GM12878 (cell line): Measurements from ENCODE around the gene KASH5. TPM values are rescaled to one million over a fixed set of nuclear protein-coding genes. Genes with fewer than 3 reads are reported as not detected.

Source experiments
- ATAC-seq: fragments of 200-7000 bp; cut with Tn5 transposase; 3 replicates; pipeline ENCODE4 v1.9.1; 2020; ENCODE audit warnings: mild to moderate bottlenecking, moderate library complexity
- BruUV-seq: library from RNA; stranded (reverse); fragments of 400-500 nt; replicated peaks from 2 replicates; lab custom pipeline; 2021; lab: Mats Ljungman, UMichigan
- CTCF ChIA-PET: fragments of 300-600 bp; sonication (Branson Sonifier 250); formaldehyde crosslinking; extraction: SDS; loops from one replicate; lab custom pipeline; 2021; ENCODE audit warnings: inconsistent platforms; lab: Yijun Ruan, JAX
- POLR2A ChIA-PET: fragments of 350-600 bp; formaldehyde crosslinking; extraction: SDS; loops from one replicate; lab custom pipeline; 2021; ENCODE audit warnings: inconsistent platforms; lab: Charles Lee
- RAD21 ChIA-PET: fragments of 300-600 bp; sonication (Branson Sonifier 250); formaldehyde crosslinking; loops from one replicate; lab custom pipeline; 2023; ENCODE audit warnings: antibody characterized with exemption; ENCODE audit not compliant: unreplicated experiment; lab: Charles Lee
- SMC1A ChIA-PET: fragments of 300-600 bp; sonication (Branson Sonifier 250); formaldehyde crosslinking; loops from one replicate; lab custom pipeline; 2023; ENCODE audit not compliant: unreplicated experiment, uncharacterized antibody; lab: Charles Lee
- DNase-seq: peaks from one replicate; pipeline ENCODE4 v3.0.0-alpha.2; 2011; ENCODE audit warnings: low read depth, low spot score
- FAIRE-seq: peaks from 3 replicates; lab custom pipeline; 2011; peaks lifted over from hg19 to GRCh38; lab: Jason Lieb, UNC
- H2AFZ ChIP-seq: 2 replicates; pipeline ENCODE4 v1.6.0; 2011; ENCODE audit warnings: low read depth, low read length, control low read depth; ENCODE audit not compliant: control insufficient read depth
- H3K27ac ChIP-seq: 2 replicates; pipeline ENCODE4 v1.5.1; 2011; ENCODE audit warnings: control low read depth; ENCODE audit not compliant: control insufficient read depth, insufficient read depth
- H3K27me3 ChIP-seq, 2 experiments: replicated peaks in 1 of 2; 2 replicates each; pipeline versions ENCODE4 v1.6.0 to v1.6.1; 2011; ENCODE audit warnings: low read length in 1 of 2; ENCODE audit not compliant: control insufficient read depth in 2 of 2, insufficient read depth in 2 of 2
- H3K36me3 ChIP-seq, 2 experiments: 2 replicates each; pipeline ENCODE4 v1.5.1; 2011; ENCODE audit warnings: low read length in 1 of 2; ENCODE audit not compliant: control insufficient read depth in 2 of 2, insufficient read depth in 2 of 2
- H3K4me1 ChIP-seq: 2 replicates; pipeline ENCODE4 v1.6.1; 2011; ENCODE audit warnings: mild to moderate bottlenecking, low read length, moderate library complexity, mixed read lengths; ENCODE audit not compliant: control insufficient read depth, insufficient read depth
- H3K4me2 ChIP-seq: 2 replicates; pipeline ENCODE4 v1.6.0; 2011; ENCODE audit warnings: control low read depth; ENCODE audit not compliant: control insufficient read depth, insufficient read depth
- H3K4me3 ChIP-seq: fragments of 200-600 bp; sonication (generic); 2 replicates; pipeline ENCODE4 v1.5.1; 2016
- H3K79me2 ChIP-seq: 2 replicates; pipeline ENCODE4 v1.6.0; 2011; ENCODE audit warnings: low read length; ENCODE audit not compliant: control insufficient read depth, insufficient read depth
- H3K9ac ChIP-seq: 2 replicates; pipeline ENCODE4 v1.8.0; 2011; ENCODE audit warnings: low read length, control low read depth, mixed read lengths; ENCODE audit not compliant: control insufficient read depth, insufficient read depth
- H3K9me3 ChIP-seq: replicated peaks from 3 replicates; pipeline ENCODE4 v1.5.1; 2011; ENCODE audit warnings: mild to moderate bottlenecking, low read length; ENCODE audit not compliant: control insufficient read depth, insufficient read depth
- H4K20me1 ChIP-seq: 2 replicates; pipeline ENCODE4 v1.6.0; 2011; ENCODE audit not compliant: control insufficient read depth, insufficient read depth
- CREB1 ChIP-seq: IDR thresholded peaks from 2 replicates; pipeline ENCODE4 v1.6.1; 2012; ENCODE audit warnings: low read depth, mild to moderate bottlenecking, inconsistent platforms
- HDAC6 ChIP-seq: fragments of 200-600 bp; sonication (generic); IDR thresholded peaks from one replicate; pipeline ENCODE4 v1.8.0; 2017; ENCODE audit warnings: antibody characterized with exemption; ENCODE audit not compliant: unreplicated experiment
- HSF1 ChIP-seq: fragments of 150-350 bp; IDR thresholded peaks from 2 replicates; pipeline ENCODE4 v1.6.1; 2014; ENCODE audit warnings: mild to moderate bottlenecking, low read depth, low read length
- MEF2B ChIP-seq: fragments of 450-650 bp; IDR thresholded peaks from 2 replicates; pipeline ENCODE4 v1.6.1; 2018; ENCODE audit warnings: mild to moderate bottlenecking, moderate library complexity; ENCODE audit not compliant: partially characterized antibody, poor library complexity, severe bottlenecking
- NR2F1 ChIP-seq: fragments of 450-650 bp; conservative IDR thresholded peaks from 2 replicates; pipeline ENCODE4 v1.6.1; 2017; ENCODE audit warnings: mild to moderate bottlenecking
- ZBTB33 ChIP-seq: fragments of 450-650 bp; IDR thresholded peaks from 2 replicates; pipeline ENCODE4 v1.6.1; 2017; ENCODE audit warnings: mild to moderate bottlenecking
- WGBS: methylation state at CpG from one replicate; pipeline ENCODE4 v1.1.6; 2016; ENCODE audit warnings: low lambda C conversion rate; ENCODE audit not compliant: insufficient replicate concordance, insufficient coverage; ENCODE audit errors: missing lambda C conversion rate; 5-methylcytosine and 5-hydroxymethylcytosine counted together
- in situ Hi-C: fragments of 300-500 bp; cut with MboI; formaldehyde crosslinking; loops from 9 replicates; pipeline ENCODE4 v1.14.3; 2018; ENCODE audit warnings: mixed read lengths
- intact Hi-C: fragments of 100-400 bp; cut with micrococcal nuclease; formaldehyde crosslinking; loops from one replicate; pipeline ENCODE4 v1.14.2; 2022; ENCODE audit not compliant: unreplicated experiment
- polyA plus RNA-seq, 11 experiments: library from polyadenylated mRNA; depleted of rRNA in 4 of 11; unstranded in 6 of 11; stranded (reverse) in 5 of 11; fragments of >200 nt; fragmentation: Nextera tagmentation in 4 of 11; fragmentation: Illumina TruSeq in 1 of 11; extraction: Ambion mirVana in 4 of 11; extraction: Trizol in 1 of 11; gene quantifications; 1 replicate in 1 of 11; 2 replicates in 10 of 11; pipeline versions ENCODE4 v1.2.1 to v1.2.3, GENCODE V29; 2011 to 2016; ENCODE audit warnings: inconsistent platforms in 2 of 11, missing spikeins in 2 of 11, low read depth in 1 of 11
- total RNA-seq, 4 experiments: library from RNA; depleted of rRNA in 3 of 4; stranded (reverse); fragments of >200 nt in 3 of 4; fragmentation: Illumina TruSeq in 1 of 4; extraction: Trizol in 1 of 4; gene quantifications; 2 replicates each; pipeline versions ENCODE4 v1.2.1 to v1.2.3, GENCODE V29; 2013 to 2021

The KASH5 gene
- total and polyA plus RNA-seq, 10 of the 15 experiments (the other 5 are each of a cell fraction or from before 2014, with no cell fraction given): 0.03 to 0.06 (median 0.05) TPM; not detected in 7

DNA sequence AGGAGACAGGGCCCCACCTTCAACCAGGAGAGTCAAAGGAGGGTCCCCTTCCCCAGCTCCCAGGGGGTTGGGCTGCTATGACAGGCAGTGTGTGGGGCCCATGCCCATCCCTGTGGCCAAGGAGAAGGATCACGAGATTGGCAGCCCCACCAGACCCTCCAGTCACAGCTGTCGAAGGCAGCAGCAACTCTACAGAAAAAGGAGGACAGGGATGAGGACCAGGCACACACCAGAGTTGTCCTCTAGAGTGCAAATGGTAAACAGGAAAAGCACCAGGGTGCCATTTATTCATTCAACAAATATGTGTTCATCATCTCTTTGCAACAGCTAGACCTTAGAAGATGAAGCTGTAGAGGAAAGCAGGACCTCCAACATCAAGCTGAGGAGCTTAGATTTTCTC is 31.1 kb downstream of the KASH5 start (continued):
- no peak for TF ChIP-seq MEF2B
- no peak for TF ChIP-seq HDAC6
- TF ChIP-seq ZBTB33: no peak
- no peak for TF ChIP-seq NR2F1

- Histone ChIP-seq H4K20me1 (no peaks in the 10 kb centered on the region), H3K4me2 (no peak overlapping the region), H3K27ac (no peak overlapping the region), H3K27me3 (peaks cover 16 to 31% of the 10 kb centered on the region in 2 experiments), H3K36me3 (no peaks in the 10 kb centered on the region), H3K9me3 (no peaks in the 10 kb centered on the region), H3K4me3 (no peak overlapping the region), H3K79me2 (no peaks in the 10 kb centered on the region), H3K9ac (no peak overlapping the region), H2AFZ (no peak overlapping the region), H3K4me1 (peaks cover 7% of the 10 kb centered on the region; the same call in 1 of the 2 replicates)
- ChIA-PET CTCF (interaction anchor here (0.5 to 1.4 kb wide), 3 partner anchors 9 to 88 kb away, joined by 3 to 4 read pairs (median 4); no protein-coding TSS in a partner anchor), POLR2A (interaction anchor here (0.5 kb wide), 1 partner anchor 441 kb away, joined by 4 read pairs; no protein-coding TSS in a partner anchor), RAD21 (interaction anchor here (1.7 kb wide), 1 partner anchor 17 kb away, joined by 5 read pairs; no protein-coding TSS in a partner anchor), SMC1A (interaction anchor here (0.7 to 1.4 kb wide), 5 partner anchors 19 to 85 kb away, joined by 3 to 4 read pairs (median 3); partner anchors contain the start of gene CD37)
- ATAC-seq (no peak), FAIRE-seq (no peak), DNase-seq (no peak)
- WGBS: 53% methylated on average over 2 of the region's 2 CpGs
- in situ Hi-C loops: no loop called here
- TF ChIP-seq CREB1 (no peak), HSF1 (no peak)
- intact Hi-C loops: no loop called here
- no TSS peak for BruUV-seq
Observed at GRCh38 chr19:49420227-49420626, 32.2 kb downstream of the KASH5 start.
